Superior temporal gyrus (tissue), 1 donor: Measurements from ENCODE around the gene TMEM59L.
A peak's percentile ranks its signal among the peaks of the same experiment; 100 is the strongest.

Experiments
- DNase-seq: peaks from one replicate; pipeline ENCODE4 v3.0.0-alpha.2; 2016; ENCODE audit errors: extremely low spot score

The TMEM59L gene

DNA sequence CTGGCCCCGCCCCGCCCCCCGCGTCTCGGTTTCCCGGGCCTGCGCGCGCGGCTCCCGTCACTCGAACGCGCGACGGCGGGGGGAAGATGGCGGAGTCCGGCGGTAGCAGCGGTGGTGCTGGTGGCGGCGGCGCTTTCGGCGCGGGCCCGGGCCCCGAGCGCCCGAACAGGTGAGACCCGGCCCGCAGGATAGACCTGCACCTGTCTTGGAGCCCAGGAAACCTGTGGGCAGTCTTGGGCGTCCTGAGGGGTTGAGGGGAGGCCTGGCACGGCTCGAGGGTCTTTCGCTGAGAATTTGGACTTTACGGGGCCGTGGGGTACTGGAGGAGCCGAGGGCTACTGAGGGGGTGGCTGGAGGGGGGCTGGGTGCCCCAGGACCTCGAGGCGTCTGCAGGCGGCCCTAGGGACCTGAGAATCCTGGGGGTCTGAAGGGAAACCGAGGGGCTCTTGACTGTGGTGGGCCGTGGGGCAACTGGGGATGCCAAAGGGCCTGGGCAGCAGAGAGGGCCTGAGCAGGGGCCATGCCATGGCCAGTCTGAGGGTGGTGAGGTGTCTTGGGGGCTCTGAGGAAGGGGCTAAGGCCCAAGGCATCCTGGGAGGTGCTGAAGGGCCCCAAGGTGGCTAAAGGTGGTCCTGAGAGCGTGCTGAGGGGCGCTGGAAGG lies 24.4 kb downstream of the TMEM59L start, which contains the start of gene KLHL26:
TSS of gene KLHL26 (plus strand) at position 60 of the 661 bp plus-strand sequence. CDS start at position 87, 27 bp downstream.
- DNase-seq, result no peak

DNA sequence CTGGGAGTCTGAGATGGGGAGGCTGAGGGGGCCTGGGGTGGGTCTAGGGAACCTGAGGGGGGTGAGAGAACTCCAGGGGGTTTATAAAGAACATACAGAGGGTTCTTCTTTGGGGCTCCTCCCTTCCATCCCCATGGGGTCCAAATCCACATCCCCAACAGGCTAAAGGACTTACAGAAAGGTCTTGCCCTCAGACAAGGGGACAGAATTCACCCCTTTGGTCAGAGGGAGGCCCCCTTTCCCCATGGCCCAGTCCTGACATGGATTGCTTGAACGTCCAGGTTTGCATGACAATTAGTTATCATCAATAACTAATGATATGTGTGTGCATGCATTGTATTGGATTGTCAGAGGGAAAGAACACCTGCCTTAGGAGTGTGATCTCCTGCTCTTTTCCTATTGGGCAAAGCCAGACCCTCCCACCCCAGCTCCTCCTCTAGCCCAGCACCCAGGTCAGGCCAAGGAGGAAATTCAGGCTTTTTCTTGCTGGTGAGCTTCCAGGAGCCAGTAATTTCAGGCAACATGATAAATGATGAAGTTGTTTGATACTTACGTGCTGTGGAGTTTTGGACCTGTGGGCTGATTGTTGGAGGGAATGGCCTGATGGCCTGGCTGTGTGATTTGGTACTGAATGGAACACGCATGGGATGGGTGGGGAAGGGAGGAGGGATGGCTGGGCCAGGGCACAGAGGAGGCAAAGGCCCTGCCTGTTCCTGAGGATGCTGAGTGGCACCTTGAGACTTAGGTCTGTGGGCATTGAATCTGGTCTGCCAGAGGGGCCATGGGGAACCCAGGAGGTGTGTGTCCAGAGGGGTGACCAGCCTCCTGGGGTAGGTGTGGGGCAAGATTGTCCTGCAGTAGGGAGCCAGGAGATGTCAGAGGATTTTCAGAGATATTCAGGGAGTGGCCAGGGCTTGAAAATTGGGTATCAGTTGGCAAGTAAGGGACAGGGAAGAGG lies 25.3 kb downstream of the TMEM59L start:
- DNase-seq, result no peak

DNA sequence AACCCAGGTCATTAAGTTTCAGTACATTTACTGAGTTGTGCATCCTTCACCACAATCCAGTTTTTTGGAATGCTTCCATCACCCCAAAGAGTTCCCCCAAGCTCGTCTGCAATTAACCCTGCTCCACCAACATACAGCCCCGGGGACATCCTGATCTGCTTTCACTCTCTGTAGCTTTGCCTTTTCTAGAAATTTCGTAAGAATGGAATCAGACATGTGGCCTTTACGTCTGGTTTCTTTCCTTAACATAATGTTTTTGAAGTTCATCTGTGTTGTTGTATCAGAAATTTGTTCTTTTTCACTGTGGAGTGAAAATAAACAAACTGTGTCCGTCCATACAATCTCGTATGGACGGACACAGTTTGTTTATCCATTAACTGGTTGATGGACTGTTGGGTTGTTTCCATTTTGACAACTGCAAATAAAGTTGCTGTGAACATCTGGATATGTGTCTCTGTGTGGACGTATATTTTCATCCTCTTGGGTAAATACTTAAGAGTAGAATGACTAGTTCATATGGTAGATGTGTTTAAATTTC lies 27.1 kb downstream of the TMEM59L start:
- DNase-seq, result no peak

DNA sequence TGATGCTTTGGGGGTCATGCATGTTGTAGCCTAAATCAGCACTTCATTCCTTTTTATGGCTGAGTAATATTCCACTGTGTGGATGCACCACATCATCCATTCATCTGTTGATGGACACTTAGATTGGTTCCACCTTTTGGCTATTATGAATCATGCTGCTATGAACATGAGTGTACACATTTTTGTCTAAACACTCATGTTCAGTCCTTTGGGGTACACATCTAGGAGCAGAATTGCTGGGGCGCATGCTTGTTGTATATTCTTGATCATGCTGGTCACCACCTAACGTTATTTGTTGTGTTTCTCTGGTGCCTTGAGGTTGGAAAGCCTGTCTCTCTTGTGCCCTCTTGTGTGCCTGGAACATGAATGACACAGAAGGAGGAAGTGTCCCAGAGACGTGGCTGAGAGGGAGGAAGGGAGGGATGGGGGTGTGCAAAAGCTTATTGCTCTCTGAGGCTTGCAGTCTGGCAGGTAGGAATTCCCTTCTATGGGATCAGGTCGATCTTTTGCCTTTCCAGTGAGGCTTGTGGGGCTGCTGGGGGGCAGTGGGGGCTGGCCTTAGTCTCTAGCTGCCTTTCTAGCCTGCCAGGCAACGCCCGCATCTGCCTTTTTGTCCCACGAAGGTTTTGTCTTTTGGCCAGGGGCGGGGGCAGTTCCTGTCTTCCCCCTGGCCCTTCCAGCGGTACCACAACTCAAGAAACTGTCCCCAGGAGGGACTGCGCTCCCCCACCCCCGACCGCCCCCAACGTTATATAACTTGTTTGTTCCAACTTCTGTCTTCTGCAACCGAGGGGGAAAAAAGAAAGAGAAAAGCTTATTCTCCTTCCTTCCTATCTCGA lies 31.7 kb downstream of the TMEM59L start:
- DNase-seq, result peak; percentile 47

DNA sequence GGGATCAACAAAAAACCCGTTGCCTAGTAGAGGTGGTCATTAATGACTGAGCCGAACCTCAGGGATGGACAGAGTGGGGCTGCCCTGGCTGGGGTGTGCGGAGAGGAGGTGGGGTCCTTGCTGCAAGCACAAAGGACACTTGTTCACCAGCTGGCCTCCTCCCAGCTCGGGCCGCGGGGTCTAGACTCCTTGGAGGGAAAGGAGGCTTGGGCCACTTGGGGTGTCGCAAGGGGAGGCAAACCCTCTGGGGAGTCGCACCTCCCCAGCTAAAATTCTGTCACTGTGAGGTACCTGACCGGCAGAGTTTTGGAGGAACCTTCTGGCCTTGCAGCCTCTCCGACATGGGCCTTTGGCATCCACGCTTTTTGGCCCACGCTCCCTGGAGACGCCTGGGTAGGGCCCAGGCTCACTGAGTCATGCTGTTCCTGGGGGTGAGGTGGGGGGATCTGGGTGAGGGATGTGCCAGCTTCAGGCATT lies 32.4 kb downstream of the TMEM59L start:
- DNase-seq, result peak; percentile 51

DNA sequence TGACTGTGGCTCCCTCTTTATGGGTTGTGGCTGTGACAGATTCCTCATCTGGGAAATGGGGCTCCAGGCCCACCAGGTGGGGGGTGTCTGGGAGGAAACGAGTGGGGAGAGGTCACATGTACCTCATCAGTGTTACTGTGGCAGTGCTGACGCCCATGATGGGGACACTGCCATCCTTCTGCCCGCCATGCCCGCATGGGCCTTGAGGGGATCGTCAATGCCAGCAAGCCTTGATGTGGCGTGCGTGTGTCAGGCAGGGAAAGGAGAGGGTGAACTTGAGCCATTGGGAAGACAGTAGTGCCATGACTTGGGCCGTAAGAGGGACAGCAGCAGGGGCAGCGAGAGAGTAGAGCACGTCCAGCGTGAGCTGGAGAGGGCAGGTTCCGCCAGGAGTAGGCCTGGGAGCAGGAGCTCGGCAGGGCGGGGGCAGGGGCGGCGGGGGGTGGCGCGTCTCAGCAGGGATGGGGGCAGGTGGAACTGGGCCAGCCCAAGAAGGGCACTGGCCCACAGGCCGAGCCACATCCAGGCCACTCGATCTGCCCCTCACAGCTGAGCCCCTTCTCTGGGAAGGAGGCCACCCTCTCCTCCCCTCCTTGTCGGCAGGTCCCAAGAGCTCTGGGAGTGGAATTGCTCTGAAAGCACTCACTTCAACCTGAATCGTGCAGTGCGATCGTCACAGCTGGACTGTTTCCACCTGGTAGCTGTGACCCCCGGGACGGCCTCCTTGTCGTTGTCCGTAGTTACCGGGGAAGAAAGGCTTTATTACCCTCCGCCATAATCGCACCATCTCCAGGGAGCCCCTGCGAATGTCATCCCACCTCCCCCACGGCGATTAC lies 34.1 kb downstream of the TMEM59L start:
- DNase-seq, result no peak

DNA sequence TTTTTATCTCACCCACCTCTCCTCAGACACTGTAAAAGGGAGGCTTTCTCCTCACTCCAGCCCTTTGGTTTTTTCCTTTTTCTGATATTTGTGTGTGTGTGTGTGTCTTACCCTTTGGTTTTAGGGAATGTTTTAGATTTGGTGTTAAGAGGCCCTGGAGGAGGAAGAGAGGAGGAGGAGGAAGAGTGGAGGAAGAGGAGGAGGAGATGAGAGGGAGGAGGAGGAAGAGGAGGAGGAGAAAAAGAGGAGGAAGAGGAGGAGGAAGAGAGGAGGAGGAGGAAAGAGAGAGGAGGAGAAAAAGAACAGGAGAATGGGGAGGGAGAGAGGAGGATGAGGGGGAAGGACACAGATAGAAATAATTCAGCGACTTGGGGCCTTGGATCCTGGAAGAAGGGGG lies 34.7 kb downstream of the TMEM59L start:
- no peak for DNase-seq

DNA sequence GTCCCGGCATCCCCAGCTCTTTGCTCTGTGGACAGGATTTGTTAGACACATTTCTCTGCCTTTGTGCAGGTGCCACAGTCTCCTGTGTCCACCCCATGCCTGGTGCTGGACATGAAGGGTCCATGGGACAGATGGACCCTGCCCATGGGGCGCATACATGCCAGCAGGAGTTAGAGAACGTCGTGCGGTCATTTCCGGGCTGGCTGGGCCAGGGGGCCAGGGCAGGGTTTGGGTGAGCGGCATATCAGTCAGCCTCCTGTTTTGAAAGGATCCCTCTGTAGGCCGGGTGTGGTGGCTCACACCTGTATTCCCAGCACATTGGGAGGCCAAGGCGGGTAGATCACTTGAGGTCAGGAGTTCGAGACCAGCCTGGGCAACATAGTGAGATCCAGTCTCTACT lies 35.1 kb downstream of the TMEM59L start:
- DNase-seq, result no peak

DNA sequence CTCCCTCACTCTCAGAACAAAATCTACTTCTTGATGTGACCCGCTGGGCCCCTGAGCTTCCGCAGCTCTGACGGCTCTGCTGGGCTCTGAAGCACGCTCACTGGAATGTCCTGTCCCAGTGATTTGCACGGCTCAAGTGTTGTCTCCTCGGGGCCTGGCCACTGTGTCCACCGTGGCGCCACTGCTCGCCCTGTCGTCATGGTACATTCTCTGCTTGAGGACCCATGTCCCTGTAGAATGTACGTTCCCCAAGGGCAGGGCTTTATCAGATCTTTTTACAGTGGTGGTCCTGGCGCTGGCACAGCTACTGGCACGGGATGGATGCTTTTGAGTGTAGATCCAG lies 36.3 kb downstream of the TMEM59L start:
- no peak for DNase-seq

DNA sequence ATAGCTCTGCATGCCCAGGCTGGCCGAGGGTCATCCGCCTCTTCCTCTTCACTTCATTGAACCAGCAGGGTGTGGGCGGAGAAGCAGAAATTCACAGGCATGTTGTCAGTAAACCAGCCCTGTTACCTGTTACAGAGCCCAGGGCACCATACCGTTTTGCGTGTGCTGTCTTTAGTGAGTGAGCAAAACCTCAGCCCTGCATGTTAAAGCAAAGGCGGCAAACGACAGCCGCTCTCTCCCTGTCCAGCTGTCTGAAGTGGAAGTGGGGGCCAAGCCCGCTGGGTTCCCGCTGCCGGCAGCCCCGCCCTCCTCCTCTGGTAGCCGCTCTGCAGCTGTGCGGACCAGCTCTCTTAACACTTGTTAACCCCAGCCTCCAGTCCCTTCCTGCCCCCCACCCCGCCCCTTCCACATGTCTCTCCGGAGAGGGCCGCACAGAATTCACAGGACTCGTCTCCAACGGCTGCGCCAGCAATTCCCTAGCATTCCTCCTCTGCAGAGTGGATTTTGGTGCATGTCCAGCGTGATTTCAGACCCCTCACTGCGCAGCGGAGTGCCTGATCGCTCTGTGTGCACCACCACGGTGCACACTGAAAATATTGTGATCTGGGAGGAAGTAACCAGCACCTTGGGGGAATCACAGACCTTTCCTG lies 36.8 kb downstream of the TMEM59L start:
- DNase-seq, result no peak

DNA sequence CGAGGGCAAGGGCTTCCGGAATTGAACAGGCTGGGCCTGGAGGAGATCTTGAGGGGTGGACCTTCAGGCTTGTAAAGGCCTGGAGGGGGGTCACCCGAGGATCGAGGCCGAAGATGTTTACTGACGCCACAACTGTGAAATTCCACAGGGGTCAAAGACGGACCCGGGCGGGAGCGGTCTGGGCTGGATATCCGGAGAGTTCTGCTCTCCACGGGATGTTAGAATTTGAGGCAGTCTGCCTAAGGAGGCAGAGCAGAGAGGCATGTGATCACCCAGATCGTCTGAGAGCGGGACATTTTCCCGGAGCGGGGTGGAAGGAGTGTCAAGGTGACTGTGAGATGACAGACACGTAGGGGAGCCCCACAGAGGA lies 37.3 kb downstream of the TMEM59L start:
- DNase-seq, result no peak

DNA sequence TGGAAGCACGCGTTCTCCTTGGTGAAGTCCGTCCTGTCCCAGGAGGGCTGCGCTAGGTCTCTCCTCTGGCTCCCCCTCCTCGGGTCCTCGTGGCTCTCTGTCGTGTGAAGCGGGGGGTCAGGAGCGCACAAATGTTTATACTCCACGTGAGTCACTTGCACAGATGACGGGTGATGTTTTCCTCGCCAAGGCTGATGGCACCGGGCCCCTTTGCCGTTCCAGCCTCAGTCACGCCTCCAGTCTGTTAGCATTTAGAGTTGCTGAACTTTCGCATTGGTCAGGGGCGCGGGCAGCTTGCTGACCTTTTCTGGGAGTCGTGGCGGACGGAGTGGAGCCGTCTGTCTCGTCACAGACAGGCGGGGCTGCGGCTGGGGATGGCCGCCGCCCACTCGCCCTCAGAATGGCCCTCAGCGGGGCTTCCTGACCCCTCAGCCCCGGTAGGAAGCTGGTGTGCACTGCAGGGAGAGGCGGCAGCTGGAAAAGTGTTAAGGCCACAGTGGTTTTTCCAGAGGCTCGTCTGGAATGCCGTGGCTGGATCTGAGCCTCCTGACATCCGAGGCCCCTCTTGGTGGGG lies 37.9 kb downstream of the TMEM59L start:
- no peak for DNase-seq

DNA sequence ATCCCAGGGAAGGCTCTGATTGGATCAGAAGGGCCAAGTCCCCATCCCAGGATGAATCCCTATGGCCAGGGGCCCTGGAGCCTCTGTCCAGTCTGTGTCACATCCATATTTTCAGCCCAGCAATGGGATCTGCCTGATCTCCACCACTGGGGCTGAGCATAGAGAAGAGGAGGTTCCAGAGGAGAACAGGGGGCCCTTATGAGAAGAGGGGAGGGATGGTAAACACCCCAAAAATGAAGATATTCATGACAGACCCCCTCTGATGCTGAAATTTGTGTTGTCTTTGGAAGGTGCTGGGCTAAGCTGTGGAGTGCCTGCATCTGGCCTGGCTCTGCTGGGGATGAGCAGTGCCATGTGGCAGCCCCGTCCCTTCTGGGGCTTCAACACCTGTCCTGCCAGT lies 38.6 kb downstream of the TMEM59L start:
- no peak for DNase-seq

DNA sequence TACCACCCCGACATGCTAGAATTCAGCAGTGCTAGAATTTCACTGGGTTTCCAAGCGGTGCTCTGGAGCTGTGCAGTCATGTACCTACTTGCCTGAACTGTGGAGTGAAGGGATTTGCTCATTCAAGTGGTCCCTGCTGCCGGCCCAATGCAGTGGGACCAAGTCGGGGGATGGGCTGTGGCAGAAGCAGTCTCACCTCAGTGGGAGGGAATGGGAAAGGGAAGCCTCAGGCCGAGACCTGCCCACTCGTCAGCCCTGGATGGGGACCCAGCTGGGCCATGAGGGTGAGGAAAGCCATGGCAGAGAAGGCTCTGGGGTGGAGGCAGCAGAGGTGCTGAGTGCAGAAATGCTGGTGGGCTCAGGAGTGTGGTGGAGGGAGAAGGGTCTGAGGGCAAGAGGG lies 39.1 kb downstream of the TMEM59L start:
- DNase-seq, result no peak

DNA sequence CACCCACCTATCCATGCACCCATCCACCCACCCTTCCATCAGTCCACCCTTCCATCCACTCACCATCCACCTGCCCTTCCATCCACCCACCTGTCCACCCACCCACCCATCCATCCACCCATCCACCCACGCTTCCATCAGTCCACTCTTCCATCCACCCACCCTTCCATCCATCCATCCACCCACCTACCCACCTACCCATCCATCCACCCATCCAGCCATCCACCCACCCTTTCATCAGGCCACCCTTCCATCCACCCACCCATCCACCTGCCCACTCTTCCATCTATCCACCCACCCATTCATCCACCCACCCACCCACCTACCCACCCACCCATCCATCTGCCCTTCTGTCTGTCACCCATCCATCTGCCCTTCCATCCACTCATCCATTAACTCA lies 41.2 kb downstream of the TMEM59L start:
- DNase-seq, result no peak

DNA sequence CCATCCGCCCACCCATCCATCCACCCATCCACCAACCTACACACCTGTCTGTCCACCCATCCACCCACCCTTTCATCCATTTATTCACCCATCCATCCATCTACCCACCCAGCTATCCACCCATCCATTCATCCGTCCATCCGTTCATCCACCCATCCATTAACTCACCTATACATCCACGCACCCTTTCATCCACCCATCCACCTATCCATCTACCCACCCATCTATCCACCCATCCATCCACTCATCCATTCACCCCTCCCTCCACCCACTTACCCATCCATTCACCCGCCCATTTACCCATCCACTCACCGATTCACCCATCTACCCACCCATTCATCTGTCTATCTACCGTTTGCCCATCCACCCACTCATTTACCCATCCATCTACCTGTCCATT lies 41.8 kb downstream of the TMEM59L start:
- DNase-seq, result no peak

DNA sequence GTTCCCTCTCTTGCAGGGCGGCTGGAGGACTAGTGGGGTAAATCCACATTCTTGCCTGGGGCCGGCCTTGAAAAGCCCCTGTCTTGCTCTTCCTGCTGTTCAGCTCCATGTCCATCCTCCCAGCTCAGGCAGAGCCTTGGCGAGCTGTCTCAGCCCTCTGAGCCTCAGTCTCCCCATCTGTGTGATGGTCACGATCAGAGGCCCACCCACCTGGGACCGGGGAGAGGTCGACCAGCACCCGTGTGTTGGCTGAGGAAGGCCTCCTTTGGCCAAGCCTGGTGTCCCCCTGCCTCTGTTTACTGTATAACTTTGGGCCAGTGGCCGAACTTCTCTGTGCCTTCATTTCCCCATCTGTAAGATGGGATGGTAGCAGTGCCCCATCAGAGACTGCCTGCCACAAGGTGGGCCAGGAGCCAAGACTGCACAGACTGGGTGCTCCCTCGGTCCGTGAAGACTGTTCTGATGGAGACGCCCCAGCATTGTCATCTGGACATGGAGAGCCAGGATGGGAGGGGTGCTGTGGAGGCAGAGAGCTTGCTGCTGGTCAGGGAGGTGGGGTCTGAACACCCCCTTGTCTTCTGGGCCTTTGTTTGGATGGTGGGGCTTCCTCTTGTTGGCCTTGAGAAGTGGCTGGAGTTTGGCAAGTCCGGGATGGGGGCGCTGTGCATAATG lies 42.6 kb downstream of the TMEM59L start:
- no peak for DNase-seq

DNA sequence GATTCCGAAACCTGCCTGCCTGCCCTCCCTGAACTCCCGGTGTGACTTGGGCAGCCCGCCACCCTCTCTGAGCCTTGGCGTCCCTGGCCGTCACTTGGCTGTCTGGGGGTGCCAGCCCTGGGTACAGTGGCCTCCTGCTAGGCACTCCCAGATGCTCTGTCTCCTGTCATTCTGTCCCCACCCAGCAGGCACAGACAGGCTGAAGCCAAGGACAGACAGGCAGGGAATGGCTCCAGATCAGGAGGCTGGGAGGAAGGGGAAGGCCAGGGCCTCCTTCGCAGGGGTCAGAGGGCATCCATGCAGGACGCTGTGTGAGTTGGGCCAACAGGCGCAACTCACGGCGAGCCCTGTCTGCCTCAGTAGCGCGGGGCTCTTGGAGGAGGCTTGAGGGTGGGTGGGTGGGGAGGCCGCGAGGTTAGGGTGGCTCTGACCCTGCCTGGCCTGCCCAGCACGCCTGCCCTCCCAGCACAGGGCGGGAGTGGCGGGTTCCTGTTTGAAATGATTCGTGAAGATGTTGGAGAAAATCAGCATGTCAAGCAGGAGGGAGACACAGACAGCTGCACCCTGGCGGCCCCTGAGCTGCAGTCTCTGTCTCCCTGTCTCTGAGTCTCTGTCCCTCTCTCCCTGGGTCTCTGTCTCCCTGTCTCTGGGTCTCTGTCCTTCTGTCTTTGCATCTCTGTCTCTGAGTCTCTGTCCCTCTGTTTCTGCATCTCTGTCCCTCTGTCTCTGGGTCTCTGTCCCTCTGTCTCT lies 43.8 kb downstream of the TMEM59L start:
- DNase-seq, result no peak
